H9 (cell line): ENCODE data around the gene TCF20. TPM values are rescaled to one million over a fixed set of nuclear protein-coding genes. Genes with fewer than 3 reads are reported as not detected.

ENCODE experiments used
- DNase-seq: peaks from one replicate; pipeline ENCODE4 v3.0.0-alpha.2; 2017
- H2AFZ ChIP-seq: one replicate; pipeline ENCODE4 v1.6.1; 2013; ENCODE audit warnings: mild to moderate bottlenecking, low read length, control low read depth, moderate library complexity
- H2AK5ac ChIP-seq: 2 replicates; pipeline ENCODE4 v1.6.1; 2013; ENCODE audit warnings: low read length, control low read depth, mixed read lengths; ENCODE audit not compliant: insufficient read length
- H2BK120ac ChIP-seq: one replicate; pipeline ENCODE4 v1.6.1; 2013; ENCODE audit warnings: low read depth, mild to moderate bottlenecking, low read length, control low read depth, inconsistent platforms; ENCODE audit not compliant: poor library complexity, severe bottlenecking
- H2BK12ac ChIP-seq: 2 replicates; pipeline ENCODE4 v1.6.1; 2013; ENCODE audit warnings: low read length, control low read depth, mixed read lengths, low read depth; ENCODE audit not compliant: insufficient read length
- H2BK15ac ChIP-seq: 2 replicates; pipeline ENCODE4 v1.6.1; 2013; ENCODE audit warnings: low read depth, low read length, control low read depth
- H2BK20ac ChIP-seq: one replicate; pipeline ENCODE4 v1.6.1; 2013; ENCODE audit warnings: low read depth, mild to moderate bottlenecking, low read length, control low read depth, inconsistent platforms; ENCODE audit not compliant: poor library complexity, severe bottlenecking
- H2BK5ac ChIP-seq: 2 replicates; pipeline ENCODE4 v1.6.1; 2013; ENCODE audit warnings: low read length, control low read depth, mixed read lengths; ENCODE audit not compliant: insufficient read length
- H3K14ac ChIP-seq: 2 replicates; pipeline ENCODE4 v1.6.1; 2013; ENCODE audit warnings: low read length, control low read depth; ENCODE audit not compliant: insufficient read depth
- H3K18ac ChIP-seq: 2 replicates; pipeline ENCODE4 v1.6.1; 2013; ENCODE audit warnings: low read depth, mild to moderate bottlenecking, mixed read lengths, low read length, control low read depth; ENCODE audit not compliant: insufficient read length
- H3K23ac ChIP-seq: 2 replicates; pipeline ENCODE4 v1.6.1; 2013; ENCODE audit warnings: low read length, control low read depth, mixed read lengths, low read depth; ENCODE audit not compliant: insufficient read length
- H3K23me2 ChIP-seq: 2 replicates; pipeline ENCODE4 v1.6.1; 2013; ENCODE audit warnings: low read depth, mild to moderate bottlenecking, mixed read lengths, low read length, control low read depth; ENCODE audit not compliant: insufficient read length, poor library complexity, severe bottlenecking
- H3K27ac ChIP-seq: 2 replicates; pipeline ENCODE4 v1.5.1; 2013; ENCODE audit warnings: low read length, control low read depth, mixed read lengths, low read depth; ENCODE audit not compliant: insufficient read length
- H3K27me3 ChIP-seq: 2 replicates; pipeline ENCODE4 v1.6.1; 2013; ENCODE audit warnings: low read length, control low read depth, inconsistent platforms; ENCODE audit not compliant: insufficient read depth
- H3K4ac ChIP-seq: 2 replicates; pipeline ENCODE4 v1.6.1; 2013; ENCODE audit warnings: low read depth, mild to moderate bottlenecking, control low read depth, inconsistent platforms, low read length, moderate library complexity
- H3K4me1 ChIP-seq: 2 replicates; pipeline ENCODE4 v1.6.1; 2013; ENCODE audit warnings: low read length, control low read depth, inconsistent platforms; ENCODE audit not compliant: insufficient read depth
- H3K4me2 ChIP-seq: 2 replicates; pipeline ENCODE4 v1.6.1; 2013; ENCODE audit warnings: low read length, control low read depth, mixed read lengths; ENCODE audit not compliant: insufficient read length, insufficient read depth
- H3K56ac ChIP-seq: 2 replicates; pipeline ENCODE4 v1.6.1; 2013; ENCODE audit warnings: low read depth, mild to moderate bottlenecking, mixed read lengths, low read length, control low read depth; ENCODE audit not compliant: insufficient read length
- H3K79me1 ChIP-seq: 2 replicates; pipeline ENCODE4 v1.6.1; 2013; ENCODE audit warnings: low read depth, mild to moderate bottlenecking, moderate library complexity, low read length, control low read depth, inconsistent platforms; ENCODE audit not compliant: insufficient read depth, poor library complexity, severe bottlenecking
- H3K79me2 ChIP-seq: 2 replicates; pipeline ENCODE4 v1.6.1; 2013; ENCODE audit warnings: low read length, control low read depth, inconsistent platforms; ENCODE audit not compliant: insufficient read depth
- H3K9ac ChIP-seq: 2 replicates; pipeline ENCODE4 v1.6.1; 2013; ENCODE audit warnings: low read length, control low read depth, mixed read lengths; ENCODE audit not compliant: insufficient read length; ENCODE audit errors: extremely low read depth
- H3K9me3 ChIP-seq: one replicate; pipeline ENCODE4 v1.6.1; 2013; ENCODE audit warnings: low read depth, low read length, inconsistent platforms; ENCODE audit not compliant: control insufficient read depth
- H3T11ph ChIP-seq: one replicate; pipeline ENCODE4 v1.6.1; 2013; ENCODE audit warnings: mild to moderate bottlenecking, low read length, control low read depth, inconsistent platforms
- H4K20me1 ChIP-seq: one replicate; pipeline ENCODE4 v1.6.1; 2013; ENCODE audit not compliant: control insufficient read depth, insufficient read length, insufficient read depth
- H4K5ac ChIP-seq: 2 replicates; pipeline ENCODE4 v1.6.1; 2013; ENCODE audit warnings: low read depth, mild to moderate bottlenecking, mixed read lengths, low read length, control low read depth; ENCODE audit not compliant: insufficient read length
- H4K8ac ChIP-seq: replicated peaks from 2 replicates; pipeline ENCODE4 v1.6.1; 2013; ENCODE audit warnings: low read length, control low read depth, mixed read lengths, low read depth; ENCODE audit not compliant: insufficient read length
- H4K91ac ChIP-seq: 2 replicates; pipeline ENCODE4 v1.6.1; 2013; ENCODE audit warnings: low read depth, mild to moderate bottlenecking, moderate library complexity, mixed read lengths, low read length, control low read depth; ENCODE audit not compliant: insufficient read length
- H3K27ac Mint-ChIP-seq, 3 experiments: 2 replicates in 2 of 3; 3 replicates in 1 of 3; pipeline ENCODE4 v1.8.0; 2020 to 2021; ENCODE audit warnings: mixed read lengths in 3 of 3, mild to moderate bottlenecking in 1 of 3, moderate library complexity in 1 of 3
- H3K27me3 Mint-ChIP-seq: 2 replicates; pipeline ENCODE4 v1.8.0; 2021; ENCODE audit warnings: low read depth, mild to moderate bottlenecking, moderate library complexity, mixed read lengths
- H3K36me3 Mint-ChIP-seq, 3 experiments: 2 replicates in 2 of 3; 3 replicates in 1 of 3; pipeline ENCODE4 v1.8.0; 2020 to 2021; ENCODE audit warnings: low read depth in 3 of 3, mixed read lengths in 3 of 3; ENCODE audit not compliant: insufficient read depth in 1 of 3
- H3K4me1 Mint-ChIP-seq, 2 experiments: 2 replicates each; pipeline ENCODE4 v1.8.0; 2020; ENCODE audit warnings: mixed read lengths in 2 of 2
- H3K4me3 Mint-ChIP-seq, 2 experiments: 2 replicates in 1 of 2; 3 replicates in 1 of 2; pipeline ENCODE4 v1.8.0; 2020 to 2021; ENCODE audit warnings: mild to moderate bottlenecking in 2 of 2, mixed read lengths in 2 of 2, moderate library complexity in 1 of 2
- H3K9me3 Mint-ChIP-seq, 2 experiments: 2 replicates in 1 of 2; 3 replicates in 1 of 2; pipeline ENCODE4 v1.8.0; 2020; ENCODE audit warnings: mild to moderate bottlenecking in 2 of 2, mixed read lengths in 2 of 2, moderate library complexity in 1 of 2
- CTCF ChIP-seq: fragments of 200-600 bp; sonication (generic); conservative IDR thresholded peaks from 3 replicates; pipeline ENCODE4 v1.8.0; 2021; ENCODE audit warnings: antibody characterized with exemption, mild to moderate bottlenecking
- WGBS: extraction: QIAGEN DNeasy Blood & Tissue Kit; methylation state at CpG from one replicate; pipeline ENCODE4 v1.1.7; 2013; ENCODE audit warnings: missing lambda C conversion rate, low lambda C conversion rate, mixed read lengths; ENCODE audit not compliant: insufficient read length; ENCODE audit errors: extremely low coverage; 5-methylcytosine and 5-hydroxymethylcytosine counted together
- total RNA-seq: library from RNA; stranded (reverse); gene quantifications from 2 replicates; pipeline ENCODE4 v1.2.1, GENCODE V29; 2021

Gene TCF20
- total RNA-seq, 1 experiment from 2014 or later: 75.6 TPM

DNA sequence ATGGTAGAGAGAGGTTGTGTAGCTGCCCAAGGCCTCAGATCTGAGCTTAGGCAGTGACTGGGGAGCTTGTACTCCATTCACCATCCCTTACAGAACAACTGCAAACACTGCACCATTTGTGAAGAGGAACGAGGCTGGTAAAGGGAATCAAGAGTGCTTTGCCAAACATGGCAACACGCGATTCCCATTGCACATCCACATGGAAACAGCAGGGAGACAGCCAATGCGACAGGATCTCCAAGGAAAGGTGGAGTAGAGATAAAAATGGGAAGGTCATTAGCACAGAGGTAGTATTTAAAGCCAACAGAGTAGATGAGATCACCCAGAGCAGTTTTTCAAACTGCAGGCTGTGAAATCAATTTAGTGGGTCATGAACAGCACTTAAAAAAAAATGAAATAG, 42.0 kb downstream of the TCF20 start:
- no peak overlapping the region for H2BK120ac ChIP-seq
- H2BK12ac ChIP-seq: no peak overlapping the region
- no peak overlapping the region for H2BK5ac ChIP-seq
- H3K4ac ChIP-seq: no peak overlapping the region
- no peak overlapping the region for H3K18ac ChIP-seq
- no peak overlapping the region for H4K8ac ChIP-seq
- no peak overlapping the region for H2BK20ac ChIP-seq
- H3K79me2 ChIP-seq: peaks cover 14% of the 10 kb centered on the region; the same call in 1 of the 2 replicates
- no peak overlapping the region for H4K91ac ChIP-seq
- H2AFZ ChIP-seq: no peak overlapping the region
- DNase-seq: no peak
- H3K4me2 ChIP-seq: no peak overlapping the region
- H3K4me3 Mint-ChIP-seq: no peak overlapping the region
- no peaks in the 10 kb centered on the region for H3K23me2 ChIP-seq
- no peak overlapping the region for H3K56ac ChIP-seq
- H3K4me1 ChIP-seq: no peaks in the 10 kb centered on the region
- H4K5ac ChIP-seq: no peak overlapping the region
- H3K9me3 Mint-ChIP-seq: peaks cover 0 to 3% of the 10 kb centered on the region in 2 experiments; a peak in 2 of 5 replicates
- no peaks in the 10 kb centered on the region for H3K27me3 ChIP-seq
- peaks cover 0 to 6% (median 5%) of the 10 kb centered on the region in 3 experiments; a peak in 5 of 7 replicates for H3K36me3 Mint-ChIP-seq
- peak overlapping the region in 2 of 3 experiments; percentile 9 to 25; a peak in 1 of 7 replicates for H3K27ac Mint-ChIP-seq
- TF ChIP-seq CTCF: no peak
- no peaks in the 10 kb centered on the region for H3K27me3 Mint-ChIP-seq
- no peak overlapping the region for H3T11ph ChIP-seq
- H3K9ac ChIP-seq: no peak overlapping the region
- no peak overlapping the region for H2BK15ac ChIP-seq
- no peak overlapping the region for H3K27ac ChIP-seq
- no peak overlapping the region for H3K23ac ChIP-seq
- no CpG with 5 or more reads among the region's 4 CpGs for WGBS
- H3K9me3 ChIP-seq: no peaks in the 10 kb centered on the region
- H3K79me1 ChIP-seq: peaks cover 6% of the 10 kb centered on the region
- no peak overlapping the region for H3K14ac ChIP-seq
- no peak overlapping the region for H2AK5ac ChIP-seq
- no peaks in the 10 kb centered on the region for H4K20me1 ChIP-seq
- peaks cover 13 to 19% of the 10 kb centered on the region in 2 experiments for H3K4me1 Mint-ChIP-seq
